NCI-H2227 treated with DMSO at 0.1 percent for 48 hours (cell line): ENCODE data around the gene KLF13.

ENCODE experiments used
- DNase-seq: peaks from one replicate; lab custom pipeline; 2025; lab: John Stamatoyannopoulos, UW

Gene KLF13

GRCh38 chr15:31332681-31333071, 6.0 kb downstream of the KLF13 start:
- DNase-seq = no peak

- no peak for DNase-seq
These were observed 6.5 kb downstream of the KLF13 start for GRCh38 chr15:31333119-31333518.

- DNase-seq = no peak
These were observed 7.2 kb downstream of the KLF13 start for GRCh38 chr15:31333820-31334219.

- no peak for DNase-seq
These were observed 9.5 kb downstream of the KLF13 start for GRCh38 chr15:31335989-31336592.

DNA sequence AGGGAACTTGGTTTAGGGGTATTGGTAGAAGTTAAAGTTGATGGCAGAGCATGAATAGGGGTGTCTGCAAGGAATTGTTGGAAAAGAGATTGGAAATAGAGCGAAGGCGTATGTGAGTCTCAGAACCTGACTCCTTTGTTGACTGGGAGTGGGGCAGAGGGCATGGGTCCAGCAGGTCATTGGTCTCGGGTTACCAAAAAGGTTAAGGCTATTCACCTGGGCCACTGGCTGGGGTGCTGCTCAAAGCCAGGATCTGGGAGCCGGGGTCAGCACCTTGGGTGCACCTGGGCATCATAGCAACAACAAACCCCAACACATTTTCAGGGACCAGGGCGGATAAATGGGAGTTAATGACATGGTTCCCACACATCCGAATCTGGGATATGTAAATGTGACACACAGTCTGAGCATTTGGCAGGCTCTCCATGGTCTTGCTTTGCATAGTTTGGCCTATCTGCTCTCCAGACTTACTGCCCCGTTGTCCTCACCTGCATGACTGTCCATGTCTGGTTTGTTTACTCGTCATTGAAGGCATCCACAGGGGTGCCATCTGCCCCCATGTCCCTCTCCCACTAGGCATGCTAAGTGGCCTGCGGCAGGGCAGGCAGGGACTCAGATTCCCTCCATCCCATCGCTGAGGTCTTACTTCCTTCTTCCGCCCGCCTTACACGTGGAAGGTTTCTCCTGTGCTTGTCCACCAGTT, 10.1 kb downstream of the KLF13 start:
- no peak for DNase-seq

GRCh38 chr15:31337352-31338031, 10.9 kb downstream of the KLF13 start:
- DNase-seq = no peak

- no peak for DNase-seq
These were observed 11.8 kb downstream of the KLF13 start for GRCh38 chr15:31338318-31338878.

DNA sequence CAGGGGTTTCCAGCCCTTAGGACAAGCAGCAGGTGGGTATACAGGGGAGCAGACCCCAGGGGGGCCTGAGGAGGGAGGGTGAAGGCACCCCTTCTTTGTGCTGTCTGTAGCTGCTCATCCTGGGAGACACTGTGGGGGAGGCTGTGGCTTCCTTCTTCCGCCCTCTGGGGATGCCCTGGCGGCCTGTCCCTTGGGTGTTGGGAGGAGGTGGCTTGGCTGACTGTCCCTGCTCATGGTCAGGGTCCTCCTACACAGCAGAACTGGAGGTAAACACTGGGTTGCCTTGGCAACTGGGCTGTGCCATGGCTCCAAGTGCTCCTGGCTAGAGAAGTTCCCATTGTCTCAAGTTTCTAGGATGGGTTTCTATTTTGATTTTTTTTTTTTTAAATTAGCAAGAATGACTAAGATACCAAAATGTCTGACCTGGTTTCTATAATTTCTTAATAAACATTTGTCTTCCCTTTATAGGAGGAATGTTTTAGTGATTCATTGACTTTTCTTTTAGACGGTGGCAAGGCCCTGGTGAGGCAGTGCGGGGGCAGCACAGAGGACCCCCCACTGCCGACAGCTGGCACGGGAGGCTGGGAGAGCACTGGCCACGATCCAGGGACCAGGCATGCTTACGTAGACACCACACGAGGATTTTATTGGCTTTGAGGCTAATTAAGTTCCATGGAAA, 12.4 kb downstream of the KLF13 start:
- DNase-seq = no peak

GRCh38 chr15:31339558-31339895, 12.9 kb downstream of the KLF13 start:
- no peak for DNase-seq

- no peak for DNase-seq
These were observed 13.4 kb downstream of the KLF13 start for GRCh38 chr15:31340047-31340446.

DNA sequence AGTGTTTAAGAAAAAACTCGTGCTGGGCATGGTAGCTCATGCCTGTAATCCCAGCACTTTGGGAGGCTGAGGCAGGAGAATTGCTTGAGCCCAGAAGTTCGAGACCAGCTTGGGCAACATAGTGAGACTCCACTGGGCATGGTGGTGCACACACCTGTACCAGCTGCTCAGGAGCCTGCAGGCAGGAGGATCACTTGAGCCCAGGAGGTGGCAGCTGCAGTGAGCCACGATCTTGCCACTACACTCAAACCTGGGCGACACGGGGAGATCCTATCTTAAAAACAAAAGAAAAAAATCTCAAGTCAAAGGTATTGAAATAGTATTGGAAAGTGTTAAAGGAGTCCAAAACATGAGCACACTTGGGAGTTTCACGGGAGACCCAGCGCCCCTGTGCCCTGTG, 14.0 kb downstream of the KLF13 start:
- DNase-seq = no peak

GRCh38 chr15:31341071-31341470, 14.4 kb downstream of the KLF13 start:
- no peak for DNase-seq

DNA sequence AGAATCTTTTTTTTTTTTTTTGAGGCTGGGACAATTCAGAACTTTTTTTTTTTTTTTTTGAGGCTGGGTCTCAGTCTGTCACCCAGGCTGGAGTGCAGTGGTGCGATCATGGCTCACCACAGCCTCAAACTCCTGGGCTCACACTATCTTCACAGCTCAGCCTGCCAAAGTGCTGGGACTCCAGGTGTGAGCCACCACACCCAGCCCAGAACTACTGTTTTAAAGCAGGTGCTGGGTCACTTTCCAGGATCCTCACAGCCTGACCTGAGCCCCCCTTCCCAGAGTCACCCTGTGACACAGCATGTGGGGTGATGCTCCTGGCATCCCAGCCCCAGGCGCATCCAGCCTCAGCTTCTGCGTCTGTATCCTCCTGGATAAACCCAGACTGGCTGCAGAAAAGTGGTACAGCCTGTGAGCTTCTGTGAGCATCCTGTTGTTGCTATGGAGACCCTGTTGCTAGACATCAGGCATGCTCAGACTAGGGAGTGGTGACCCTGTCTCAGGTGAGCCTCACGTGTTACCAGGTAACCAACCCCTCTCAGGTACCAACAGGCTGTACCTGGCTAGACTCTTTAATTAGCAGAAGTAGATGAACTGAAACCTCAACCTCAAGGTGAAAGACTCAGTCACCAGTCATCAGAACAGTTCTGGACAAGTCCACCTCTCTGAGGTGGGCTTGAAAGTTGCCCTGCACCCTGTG, 15.0 kb downstream of the KLF13 start:
- DNase-seq = no peak

GRCh38 chr15:31342381-31342780, 15.7 kb downstream of the KLF13 start:
- DNase-seq = no peak

GRCh38 chr15:31342781-31343626, 16.4 kb downstream of the KLF13 start:
- no peak for DNase-seq

DNA sequence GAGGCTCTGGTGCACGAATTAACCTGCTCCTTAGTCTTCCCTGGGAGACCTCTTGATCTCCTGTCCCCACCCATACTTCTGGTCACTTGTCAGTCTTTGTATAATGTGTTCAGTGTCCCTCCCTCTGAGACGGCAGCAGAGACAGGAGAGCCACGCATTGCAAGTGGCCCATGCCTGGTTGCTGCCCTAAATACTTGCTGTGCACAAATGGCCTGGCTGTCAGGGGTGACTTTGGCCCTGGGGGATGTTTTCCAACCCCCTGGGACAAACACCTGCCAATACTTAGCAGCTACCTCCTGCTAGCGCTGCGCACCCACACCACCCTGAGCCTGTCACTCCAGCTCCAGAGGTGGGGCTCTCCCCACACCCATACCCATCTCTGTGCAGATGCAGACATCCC, 17.2 kb downstream of the KLF13 start:
- no peak for DNase-seq

DNA sequence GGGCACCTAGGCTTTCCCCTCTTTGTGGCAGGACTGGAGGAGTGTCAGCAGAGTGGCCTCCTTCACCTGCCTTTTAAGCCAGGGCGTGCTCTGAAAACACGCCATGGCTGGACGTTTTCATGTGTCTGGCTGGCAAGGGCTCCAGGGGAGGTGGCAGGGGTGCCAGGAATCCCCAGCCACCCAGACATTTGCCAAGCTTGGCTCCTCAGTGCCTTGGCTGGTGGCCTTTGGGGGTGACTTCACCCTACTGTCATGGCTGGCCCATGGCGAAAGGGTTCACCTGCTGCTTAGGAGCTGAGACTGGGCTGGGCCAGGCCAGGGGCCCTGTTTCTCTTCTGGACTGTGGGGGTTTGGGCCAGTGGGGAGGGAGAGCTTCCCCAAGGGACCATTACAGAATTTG, 17.6 kb downstream of the KLF13 start:
- no peak for DNase-seq

GRCh38 chr15:31344823-31345605, 18.4 kb downstream of the KLF13 start:
- no peak for DNase-seq

- DNase-seq = no peak
These were observed 19.2 kb downstream of the KLF13 start for GRCh38 chr15:31345606-31346366.
